ENCODE results near the gene UCHL3. TPM values are rescaled to one million over a fixed set of nuclear protein-coding genes. Genes with fewer than 3 reads are reported as not detected.

Gene UCHL3
- total and polyA plus RNA-seq, 10 of the 15 experiments (the other 5 are each of a cell fraction or from before 2014, with no cell fraction given) = 52.5 to 179 (median 104) TPM

- Histone ChIP-seq H3K4me2 (ENCODE audit: control insufficient read depth, insufficient read depth) (no peak overlapping the region), H3K36me3 (ENCODE audit: control insufficient read depth in 2 of 2, insufficient read depth in 2 of 2, low read length in 1 of 2) (peaks cover 0 to 16% of the 10 kb centered on the region in 2 experiments; a peak in 2 of 4 replicates), H3K9me3 (replicated peaks; ENCODE audit: control insufficient read depth, insufficient read depth, low read length) (no peaks in the 10 kb centered on the region; the same call in 2 of the 3 replicates), H3K9ac (ENCODE audit: control insufficient read depth, insufficient read depth, low read length) (no peak overlapping the region), H3K27ac (ENCODE audit: control insufficient read depth, insufficient read depth) (no peak overlapping the region), H3K4me1 (ENCODE audit: control insufficient read depth, insufficient read depth, low read length) (no peaks in the 10 kb centered on the region), H3K27me3 (replicated peaks in 1 of 2; ENCODE audit: control insufficient read depth in 2 of 2, insufficient read depth in 2 of 2, low read length in 1 of 2) (no peaks in the 10 kb centered on the region), H2AFZ (ENCODE audit: control insufficient read depth, low read depth, low read length) (no peak overlapping the region), H3K4me3 (no peak overlapping the region), H3K79me2 (ENCODE audit: control insufficient read depth, insufficient read depth, low read length) (peaks cover 8% of the 10 kb centered on the region), H4K20me1 (ENCODE audit: control insufficient read depth, insufficient read depth) (no peaks in the 10 kb centered on the region)
- WGBS (ENCODE audit: insufficient coverage, insufficient replicate concordance, low lambda C conversion rate, missing lambda C conversion rate) = 93% methylated on average over 2 of the region's 2 CpGs
- ATAC-seq = peak; percentile 19; the same call in 1 of the 3 replicates
- no peak for DNase-seq (ENCODE audit: low read depth, low spot score)
- no TSS peak for BruUV-seq (replicated peaks)
- intact Hi-C loops (cut with micrococcal nuclease; ENCODE audit: unreplicated experiment) (no loop called here), in situ Hi-C loops (cut with MboI) (no loop called here)
- ChIA-PET POLR2A (interaction anchor here (0.7 kb wide), 1 partner anchor 81 kb away, joined by 3 read pairs; no protein-coding TSS in a partner anchor), CTCF (no interaction called here), RAD21 (ENCODE audit: unreplicated experiment) (no interaction called here), SMC1A (ENCODE audit: uncharacterized antibody, unreplicated experiment) (interaction anchor here (0.9 to 2.1 kb wide), 4 partner anchors 44 to 185 kb away, joined by 3 to 8 read pairs (median 4); no protein-coding TSS in a partner anchor)
- no peak for FAIRE-seq
- TF ChIP-seq RELA (IDR thresholded peaks at IDR 0.05; ENCODE audit: borderline replicate concordance, partially characterized antibody) (no peak), FOS (IDR thresholded peaks at IDR 0.05; ENCODE audit: borderline replicate concordance, extremely low read depth, insufficient read length) (no peak), ZBTB4 (CRISPR knock-in tag; IDR thresholded peaks at IDR 0.05) (no peak), SUZ12 (IDR thresholded peaks at IDR 0.05; ENCODE audit: unreplicated experiment) (no peak), CREB1 (IDR thresholded peaks at IDR 0.05; ENCODE audit: low read depth) (no peak), NFXL1 (IDR thresholded peaks at IDR 0.05; ENCODE audit: borderline replicate concordance) (no peak), KLF5 (IDR thresholded peaks at IDR 0.05; ENCODE audit: partially characterized antibody) (no peak)
Measured at GRCh38 chr13:75556961-75557360, 7.4 kb downstream of the UCHL3 start.
